HG02973 (cell line): ENCODE data around the gene KRTAP5-4.
"Not testable (repeated sequence)": the region's sequence is repeated elsewhere in the genome, so short reads cannot be mapped to it uniquely, and the experiment has no call there.

Experiments used
- ATAC-seq: cut with Tn5 transposase; IDR thresholded peaks from one replicate; pipeline ENCODE4 v1.9.1; 2021; ENCODE audit warnings: moderate library complexity; ENCODE audit not compliant: unreplicated experiment

Gene KRTAP5-4

DNA sequence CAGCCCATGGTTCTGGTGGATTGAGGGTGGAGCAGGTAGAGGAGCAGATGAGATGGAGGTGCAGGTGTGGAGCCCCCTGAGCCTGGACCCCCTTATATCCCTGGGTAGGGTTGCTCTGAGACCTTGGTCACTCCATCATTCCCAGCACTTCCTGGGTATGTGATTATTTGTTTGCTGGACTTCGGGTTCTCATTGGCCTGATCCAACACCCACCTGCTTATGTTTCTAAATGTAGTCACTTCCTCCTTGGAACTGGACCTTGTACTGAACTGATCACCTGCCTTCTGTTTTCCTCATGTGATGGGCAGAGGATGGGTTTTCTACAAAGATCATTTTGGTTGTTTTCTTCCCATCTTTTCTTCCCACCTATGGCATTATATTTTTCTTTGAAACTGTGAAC is at the start of gene KRTAP5-4:
KRTAP5-4 (minus strand) TSS at position 53 of the 400 bp plus-strand sequence; CDS start at position 8, 45 bp downstream.
- ATAC-seq = no peak

DNA sequence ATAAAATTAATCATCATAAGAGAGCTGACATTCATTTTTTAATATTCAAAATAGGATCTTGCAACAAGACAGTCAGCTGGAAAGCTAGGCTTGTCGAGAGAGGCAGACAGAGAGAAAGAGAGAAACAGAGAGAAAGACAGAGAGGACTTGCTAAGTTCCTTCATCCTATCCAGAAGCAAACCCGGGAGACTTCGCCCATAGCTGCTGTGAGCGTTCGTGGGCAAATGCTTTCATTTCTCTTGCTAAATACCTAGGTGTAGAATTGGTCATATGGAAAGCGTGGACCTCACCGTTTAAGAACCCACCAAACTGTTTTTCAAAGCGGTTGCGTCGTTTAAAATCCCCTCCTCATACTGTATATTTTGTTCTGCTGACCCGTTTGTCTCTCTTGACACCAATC is 49.7 kb upstream of the KRTAP5-4 start:
- ATAC-seq = no peak

- ATAC-seq = no peak
Measured at GRCh38 chr11:1670905-1671371, 49.0 kb upstream of the KRTAP5-4 start.

DNA sequence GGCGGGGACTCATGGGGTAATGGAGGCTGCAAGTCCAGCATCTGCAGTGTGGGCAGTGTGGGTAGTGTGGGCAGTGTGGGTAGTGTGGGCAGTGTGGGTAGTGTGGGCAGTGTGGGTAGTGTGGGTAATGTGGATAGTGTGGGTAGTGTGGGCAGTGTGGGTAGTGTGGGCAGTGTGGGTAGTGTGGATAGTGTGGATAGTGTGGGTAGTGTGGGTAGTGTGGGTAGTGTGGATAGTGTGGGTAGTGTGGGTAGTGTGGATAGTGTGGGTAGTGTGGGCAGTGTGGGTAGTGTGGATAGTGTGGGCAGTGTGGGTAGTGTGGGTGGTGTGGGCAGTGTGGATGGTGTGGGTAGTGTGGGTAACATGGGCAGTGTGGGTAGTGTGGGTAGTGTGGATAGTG is 48.5 kb upstream of the KRTAP5-4 start:
- ATAC-seq = not testable (repeated sequence)

DNA sequence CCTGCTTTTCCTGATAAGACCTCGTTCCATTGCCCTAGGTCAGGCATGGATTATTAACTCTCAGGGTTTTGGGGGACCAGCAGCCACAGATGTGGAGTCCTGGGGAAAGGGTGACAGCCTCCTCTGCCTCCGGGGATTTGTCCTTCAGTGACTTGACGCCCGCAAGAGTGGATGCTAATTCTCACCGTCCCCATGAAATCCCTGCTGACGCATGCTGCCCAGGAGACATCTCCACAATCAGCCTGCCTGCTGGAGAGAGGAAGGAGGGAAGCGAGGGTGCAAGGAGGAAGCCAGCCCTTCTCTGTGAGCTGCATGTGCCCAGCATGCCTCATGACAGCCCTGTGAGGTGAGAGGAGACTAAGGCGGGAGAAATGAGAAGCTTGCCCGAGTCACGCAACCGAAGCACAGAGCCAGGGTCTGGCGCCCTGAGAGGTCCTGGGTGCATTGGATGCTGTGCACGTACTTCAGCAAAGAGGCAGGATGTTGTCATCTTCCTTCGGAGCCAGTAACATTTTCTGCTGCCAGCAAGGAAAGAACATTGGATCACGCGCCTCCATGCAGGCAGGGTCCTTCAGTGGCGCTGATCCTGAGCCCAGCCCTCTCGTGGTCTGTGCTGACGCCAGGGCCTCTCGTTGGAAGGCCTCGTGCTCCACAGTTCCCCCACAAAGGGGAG is 47.7 kb upstream of the KRTAP5-4 start:
- no peak for ATAC-seq

GRCh38 chr11:1668911-1669473 is 47.1 kb upstream of the KRTAP5-4 start:
- no peak for ATAC-seq

GRCh38 chr11:1667906-1668305 is 46.0 kb upstream of the KRTAP5-4 start:
- ATAC-seq = no peak

- ATAC-seq = no peak
Measured at GRCh38 chr11:1667121-1667850, 45.3 kb upstream of the KRTAP5-4 start.

- ATAC-seq = no peak
Measured at GRCh38 chr11:1665313-1665712, 43.4 kb upstream of the KRTAP5-4 start.

GRCh38 chr11:1662699-1663283 is 40.9 kb upstream of the KRTAP5-4 start:
- ATAC-seq = not testable (repeated sequence)

DNA sequence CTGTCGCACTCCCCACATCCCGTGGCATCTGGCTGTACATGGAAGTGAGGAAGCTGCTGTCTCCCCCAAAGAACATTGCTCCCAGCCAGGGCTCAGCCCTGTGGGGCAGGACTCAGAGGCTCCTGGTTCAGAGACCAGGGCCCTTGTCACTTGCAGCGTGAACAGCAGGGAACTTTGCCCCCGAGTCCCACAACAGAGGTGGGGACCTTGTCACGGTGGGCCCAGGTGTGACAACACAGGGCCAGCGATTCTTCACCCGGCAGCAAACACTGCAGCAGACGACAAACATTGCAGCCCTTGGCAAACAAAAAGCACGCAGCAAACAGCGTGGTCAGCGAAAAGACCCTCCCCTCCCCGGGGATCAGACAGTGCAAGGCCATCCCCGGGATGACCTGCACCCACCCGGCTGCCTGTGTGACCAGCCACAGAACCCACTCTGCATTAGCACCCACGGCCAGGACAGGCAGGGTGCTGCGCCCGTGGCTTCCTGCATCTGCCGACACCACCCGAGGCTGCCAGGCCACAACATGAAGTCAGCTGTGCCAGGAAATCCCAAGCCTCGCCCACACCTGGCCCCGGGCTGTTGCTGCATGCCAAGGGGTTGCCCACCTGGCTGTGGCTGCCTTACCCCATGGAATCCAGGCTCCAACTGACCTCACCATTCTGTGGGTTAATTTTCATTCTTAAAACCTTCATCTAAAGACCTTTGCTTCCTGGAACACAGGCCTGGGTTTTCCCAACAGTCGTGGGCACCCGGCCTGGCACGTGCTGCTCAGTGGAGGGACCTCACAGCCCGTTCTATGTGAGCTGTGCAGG is 39.7 kb upstream of the KRTAP5-4 start:
- not testable (repeated sequence) for ATAC-seq

GRCh38 chr11:1660111-1660867 is 38.4 kb upstream of the KRTAP5-4 start:
- ATAC-seq = no peak

DNA sequence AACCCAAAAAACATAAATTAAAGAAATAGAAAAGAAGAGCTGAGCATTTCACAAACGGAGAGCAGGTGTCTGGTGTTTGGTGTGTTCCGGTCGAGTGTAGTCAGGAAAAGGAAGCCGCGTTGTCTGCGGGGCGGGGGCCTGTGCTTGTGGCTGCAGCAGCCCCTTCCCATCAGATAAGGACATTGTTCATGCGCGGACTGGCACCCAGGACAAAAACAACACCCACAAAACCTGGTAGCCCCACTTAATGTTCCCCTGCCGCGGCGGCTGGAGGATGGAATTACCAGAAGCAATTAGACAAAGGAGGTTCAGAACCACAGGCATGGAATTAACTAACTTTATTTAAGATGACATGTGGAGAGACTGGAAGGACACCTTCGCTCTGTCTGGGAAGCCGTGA is 37.6 kb upstream of the KRTAP5-4 start:
- no peak for ATAC-seq

- no peak for ATAC-seq
Measured at GRCh38 chr11:1656670-1657069, 34.7 kb upstream of the KRTAP5-4 start.

DNA sequence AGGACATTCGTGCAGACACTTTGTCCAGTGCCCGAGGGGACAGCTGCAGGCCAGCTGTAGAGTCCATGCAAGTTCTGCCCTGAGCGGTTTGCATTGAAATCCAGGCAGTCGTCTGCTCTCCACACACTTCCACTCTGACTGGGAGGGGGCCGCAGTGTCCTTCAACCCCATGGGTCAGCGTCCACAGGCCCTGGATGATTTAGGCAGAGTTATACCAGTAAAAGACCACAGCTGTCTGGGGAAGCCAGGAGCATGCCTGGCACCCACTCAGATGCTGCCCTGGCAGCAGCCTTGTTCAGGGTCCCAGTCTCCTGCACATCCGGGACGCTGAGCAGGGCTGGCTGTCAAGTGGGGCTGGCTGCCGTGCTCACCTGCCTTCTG is 34.1 kb upstream of the KRTAP5-4 start:
- no peak for ATAC-seq

DNA sequence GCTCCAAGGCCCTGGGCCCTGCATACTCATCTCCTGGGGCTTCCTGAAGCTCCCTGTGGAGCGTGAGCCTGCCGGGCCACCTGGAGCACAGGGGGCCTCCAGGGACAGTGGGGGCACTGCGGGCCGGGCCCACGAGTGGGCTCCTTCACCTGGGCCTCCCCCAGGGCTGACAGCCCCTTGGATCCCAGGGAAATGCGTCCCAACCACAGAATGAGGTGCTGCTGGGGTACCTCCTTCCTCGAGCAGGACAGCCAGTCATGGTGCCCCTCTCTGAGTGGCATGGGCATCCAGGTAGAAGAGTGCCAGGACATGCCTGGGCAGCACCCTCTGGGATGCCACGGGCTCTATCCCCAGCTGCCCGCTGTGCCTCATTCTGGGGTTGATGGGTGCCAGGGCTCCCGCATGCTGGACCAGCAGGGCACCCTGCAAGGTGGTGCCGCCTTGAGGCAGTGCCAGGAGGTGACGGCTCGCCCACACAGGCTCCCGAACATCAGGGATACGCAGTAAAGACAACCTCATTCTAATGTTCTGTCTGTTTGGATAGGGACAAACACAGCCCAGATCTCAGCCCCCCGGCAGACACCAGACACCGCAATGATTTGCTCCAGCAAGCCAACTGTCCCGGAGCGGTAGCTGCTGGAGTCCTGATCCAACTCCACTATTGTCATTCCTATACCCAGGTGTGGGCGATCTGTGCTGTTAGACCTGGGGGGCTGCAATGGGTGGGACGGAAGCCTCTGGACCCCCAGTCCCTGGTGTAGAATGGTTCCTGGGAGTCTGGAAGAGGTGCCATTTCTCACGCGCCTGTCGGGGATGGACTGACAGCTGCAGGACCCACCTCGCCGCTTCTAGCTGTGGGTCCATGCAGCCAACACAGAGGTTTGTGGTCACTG is 33.5 kb upstream of the KRTAP5-4 start:
- ATAC-seq = no peak

- no peak for ATAC-seq
Measured at GRCh38 chr11:1654388-1655167, 32.6 kb upstream of the KRTAP5-4 start.
